IPS-NIHi7 (cell line): ENCODE results near the gene ZBTB48.
A peak's percentile ranks its signal among the peaks of the same experiment; 100 is the strongest.
"Not testable (repeated sequence)": the region's sequence is repeated elsewhere in the genome, so short reads cannot be mapped to it uniquely, and the experiment has no call there.

ENCODE experiments used
- DNase-seq: peaks from one replicate; pipeline ENCODE4 v3.0.0; 2012; ENCODE audit warnings: mixed read lengths; ENCODE audit errors: extremely low spot score

The ZBTB48 gene

DNA sequence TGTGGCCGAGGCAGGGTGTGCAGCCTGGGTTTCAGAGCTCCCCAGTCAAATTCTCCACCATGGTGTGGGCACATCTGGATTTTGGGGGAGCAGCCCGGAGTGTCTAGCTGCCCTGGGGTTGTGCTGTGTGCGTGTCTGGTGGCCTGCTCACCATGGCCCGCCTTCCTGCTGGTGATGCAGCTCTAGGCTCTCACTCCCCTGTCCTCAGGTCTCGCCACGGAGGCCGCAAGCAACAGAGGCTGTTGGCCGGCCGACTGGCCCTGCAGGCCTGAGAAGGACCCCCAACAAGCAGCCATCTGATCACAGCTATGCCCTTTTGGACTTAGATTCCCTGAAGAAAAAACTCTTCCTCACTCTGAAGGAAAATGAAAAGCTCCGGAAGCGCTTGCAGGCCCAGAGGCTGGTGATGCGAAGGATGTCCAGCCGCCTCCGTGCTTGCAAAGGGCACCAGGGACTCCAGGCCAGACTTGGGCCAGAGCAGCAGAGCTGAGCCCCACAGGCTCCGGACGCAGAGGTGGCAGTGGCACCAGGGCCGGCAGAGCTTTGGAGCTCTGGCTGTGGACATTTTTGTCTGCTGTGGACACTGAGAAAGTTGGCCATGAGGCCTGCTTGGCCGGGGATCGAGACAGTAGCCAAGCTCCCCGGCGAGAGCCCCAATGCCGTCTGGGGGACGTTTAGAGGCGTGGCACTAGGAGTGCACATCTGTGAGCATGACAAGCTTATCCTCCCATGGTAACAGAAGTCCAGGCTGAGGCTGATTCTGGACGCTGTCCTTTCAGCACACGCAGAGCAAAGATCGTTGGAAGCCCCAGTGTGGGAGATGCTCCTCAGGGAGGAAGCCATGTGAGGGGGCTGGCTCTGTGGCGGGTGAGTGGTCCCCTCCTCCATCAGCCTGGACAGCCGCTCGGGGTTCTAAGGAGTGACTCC is 53.1 kb downstream of the ZBTB48 start:
- no peak for DNase-seq

DNA sequence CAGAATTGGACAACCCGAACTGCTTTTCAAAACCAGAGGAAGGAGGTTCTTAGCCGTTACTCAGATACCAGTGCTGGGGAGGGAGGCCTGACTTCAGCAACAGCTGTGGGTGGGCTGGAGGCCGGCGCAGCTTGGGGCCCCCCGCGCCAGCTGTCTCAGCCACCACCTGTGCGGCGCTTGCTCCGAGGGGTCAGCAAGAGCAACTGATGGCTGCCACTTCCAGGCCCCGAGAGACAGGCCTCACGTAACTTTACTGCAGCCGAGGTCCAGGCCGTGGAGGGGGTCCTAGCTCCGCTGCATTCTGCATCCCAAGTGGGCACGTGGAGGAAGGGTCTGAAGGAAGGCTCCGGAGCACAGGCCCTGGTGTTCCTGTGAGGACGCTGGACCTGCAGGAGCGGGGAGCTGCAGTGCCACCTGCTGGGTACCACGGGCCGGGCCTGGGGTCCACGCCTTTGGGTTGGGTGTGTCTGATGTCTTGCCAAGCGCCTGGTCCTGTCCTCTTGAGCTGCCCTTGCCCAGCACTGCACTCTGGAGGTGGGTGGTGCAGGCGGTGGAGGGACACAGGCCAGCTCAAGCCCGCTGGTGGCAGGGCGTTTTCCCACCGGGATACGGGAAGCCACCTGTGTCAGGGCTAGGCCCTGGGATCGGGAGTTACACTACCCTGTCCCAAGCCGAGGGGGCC is 54.7 kb downstream of the ZBTB48 start:
- peak; percentile 77 for DNase-seq

DNA sequence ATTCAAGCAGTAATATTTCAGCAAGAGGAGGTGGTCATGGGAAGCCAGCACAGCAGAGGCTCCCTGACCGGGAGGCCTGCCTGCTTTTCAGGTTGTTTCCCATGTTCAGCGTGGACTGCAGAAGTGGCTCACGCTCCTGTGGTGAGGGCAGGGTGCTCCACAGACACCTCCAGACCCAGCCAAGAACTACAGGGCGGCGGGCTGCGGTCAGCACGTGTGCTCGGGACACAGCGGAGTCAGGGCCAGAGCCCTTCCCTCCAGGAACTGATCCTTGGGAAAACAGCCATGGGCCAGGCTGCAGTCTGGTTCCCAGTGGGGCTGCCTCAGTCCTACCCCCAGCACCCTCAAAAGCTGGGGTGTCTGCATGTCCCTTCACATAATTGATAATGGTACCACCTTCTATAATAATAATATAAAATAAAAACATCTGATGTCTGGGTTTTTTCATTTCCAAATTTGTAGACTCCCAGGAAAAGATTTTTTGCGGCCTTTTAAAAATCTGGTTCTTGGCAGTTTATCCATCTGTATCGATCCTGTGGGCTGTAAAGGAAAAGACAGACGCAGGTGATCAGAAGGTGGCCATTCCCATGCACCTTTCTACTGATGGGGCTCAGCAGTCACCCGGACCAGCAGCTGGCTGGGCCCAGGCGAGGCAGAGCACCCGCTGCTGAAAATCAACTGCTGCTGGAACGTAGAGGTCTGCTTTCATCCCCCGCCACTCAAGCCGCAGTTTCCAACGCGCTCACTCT is 55.5 kb downstream of the ZBTB48 start:
- DNase-seq = no peak

DNA sequence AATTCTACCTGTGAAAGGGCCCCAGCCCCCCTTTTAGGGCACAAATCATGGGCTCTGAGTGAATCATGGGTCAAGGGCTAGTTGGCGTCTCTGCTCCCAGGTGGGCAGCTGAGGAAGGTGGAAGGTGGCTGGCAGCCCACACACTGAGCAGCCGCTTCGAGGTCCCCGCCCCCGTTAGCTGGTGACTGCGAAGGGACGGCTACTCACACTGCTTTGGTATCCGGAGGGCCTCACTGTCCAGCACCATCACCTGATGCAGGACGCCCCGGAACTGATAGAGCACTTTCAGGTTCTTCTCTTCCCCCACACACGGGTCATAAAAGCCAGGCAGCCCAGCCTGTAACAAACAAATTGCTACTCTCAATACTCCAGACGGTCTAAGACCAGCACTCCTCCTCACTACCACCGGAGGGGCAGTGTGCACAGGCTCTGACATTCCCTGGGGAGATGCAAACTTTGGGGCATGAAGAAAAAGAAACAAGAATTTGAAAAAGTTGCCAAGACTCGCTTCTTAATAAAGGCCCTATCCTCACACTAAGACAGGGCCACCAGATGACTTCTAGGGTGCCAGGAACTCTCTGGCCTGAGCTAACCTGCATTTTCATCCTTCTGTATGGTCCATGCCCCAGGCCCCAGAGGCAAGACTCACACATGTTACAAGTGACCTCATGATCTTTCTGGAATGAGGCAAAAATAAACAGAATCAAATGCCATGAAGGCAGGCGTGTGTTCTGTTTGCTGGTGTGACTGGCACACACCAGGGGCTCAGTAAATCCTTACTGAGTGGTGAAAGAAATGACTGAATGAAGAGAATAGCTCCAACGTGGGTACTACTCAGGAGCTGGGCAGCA is 56.3 kb downstream of the ZBTB48 start:
- no peak for DNase-seq

DNA sequence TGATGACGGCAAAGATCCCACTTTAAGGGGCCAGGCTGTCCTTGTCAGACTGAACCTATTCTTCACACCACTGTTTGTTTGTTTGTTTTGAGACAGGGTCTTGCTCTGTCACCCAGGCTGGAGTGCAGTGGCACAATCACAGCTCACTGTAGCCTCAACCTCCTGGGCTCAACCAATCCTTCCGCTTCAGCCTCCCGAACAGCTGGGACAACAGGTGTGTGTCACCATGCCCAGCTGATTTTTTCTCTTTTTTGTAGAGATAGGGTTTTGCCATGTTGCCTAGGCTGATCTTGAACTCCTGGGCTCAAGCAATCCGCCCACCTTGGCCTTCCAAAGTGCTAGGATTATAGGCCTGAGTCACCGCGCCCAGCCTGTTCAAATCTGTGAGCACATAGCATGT is 57.0 kb downstream of the ZBTB48 start:
- DNase-seq = not testable (repeated sequence)

DNA sequence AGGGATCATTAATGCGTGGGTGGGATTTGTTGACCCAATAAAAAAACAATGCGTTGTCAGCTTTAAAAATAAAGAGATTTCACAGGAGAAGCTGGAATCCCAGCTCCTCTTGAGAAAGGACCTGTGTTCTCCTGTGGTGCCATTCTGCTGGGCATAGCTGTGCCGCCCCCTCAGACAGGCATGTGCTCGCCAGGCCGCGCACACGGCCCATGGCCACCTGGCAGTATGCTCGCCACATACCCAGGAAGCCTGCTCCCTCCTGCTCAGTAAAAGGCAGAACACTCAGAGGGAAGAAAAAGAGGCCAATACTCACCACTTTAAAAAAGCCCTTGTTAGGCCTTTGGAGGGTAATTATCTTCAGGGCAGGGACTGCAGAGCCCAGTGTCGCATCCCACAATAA is 58.0 kb downstream of the ZBTB48 start:
- no peak for DNase-seq

DNA sequence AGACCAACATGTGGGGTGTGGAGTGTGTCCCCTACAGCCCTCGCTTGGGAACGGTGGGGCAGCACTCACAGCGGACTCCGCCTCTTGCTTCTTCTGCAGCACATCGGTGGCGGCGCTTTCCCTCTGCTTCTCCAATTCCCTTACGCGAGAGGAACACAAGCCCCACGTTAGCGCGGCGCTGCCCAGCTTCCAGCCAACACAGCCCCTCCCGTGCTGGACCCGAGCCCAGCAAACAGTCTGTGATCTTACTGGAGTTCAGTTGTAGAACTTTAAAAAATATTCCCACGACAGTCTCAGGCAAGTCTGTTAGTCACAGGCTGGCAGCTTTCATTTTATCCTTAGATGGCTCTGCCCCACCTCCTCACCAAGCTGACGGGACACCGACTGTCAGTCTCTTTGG is 58.4 kb downstream of the ZBTB48 start:
- no peak for DNase-seq
